Astrocyte (in vitro differentiated cells and primary cell): ENCODE measurements around the gene LRMDA. TPM values are rescaled to one million over a fixed set of nuclear protein-coding genes. Genes with fewer than 3 reads are reported as not detected.

Experiments
- DNase-seq: peaks from one replicate; pipeline ENCODE4 v3.0.0-alpha.2; 2010; ENCODE audit warnings: low read depth
- FAIRE-seq: peaks from 2 replicates; lab custom pipeline; 2011; peaks lifted over from hg19 to GRCh38; lab: Jason Lieb, UNC
- H2AFZ ChIP-seq: 2 replicates; pipeline ENCODE4 v1.6.0; 2012; ENCODE audit warnings: low read depth, low read length, inconsistent platforms
- H3K27ac ChIP-seq: 2 replicates; pipeline ENCODE4 v1.5.1; 2011; ENCODE audit warnings: low read depth, low read length, inconsistent platforms
- H3K27me3 ChIP-seq: 2 replicates; pipeline ENCODE4 v1.6.0; 2011; ENCODE audit warnings: low read length, inconsistent platforms; ENCODE audit not compliant: insufficient read depth
- H3K36me3 ChIP-seq: 2 replicates; pipeline ENCODE4 v1.5.1; 2011; ENCODE audit warnings: low read length, inconsistent platforms; ENCODE audit not compliant: insufficient read depth
- H3K4me1 ChIP-seq: 2 replicates; pipeline ENCODE4 v1.5.1; 2011; ENCODE audit warnings: low read length, inconsistent platforms; ENCODE audit not compliant: insufficient read depth
- H3K4me2 ChIP-seq: 2 replicates; pipeline ENCODE4 v1.6.0; 2012; ENCODE audit warnings: low read length, inconsistent platforms
- H3K4me3 ChIP-seq: 2 replicates; pipeline ENCODE4 v1.5.1; 2011; ENCODE audit warnings: low read depth, mild to moderate bottlenecking, low read length, inconsistent platforms; ENCODE audit not compliant: insufficient read depth
- H3K79me2 ChIP-seq: 2 replicates; pipeline ENCODE4 v1.6.0; 2012; ENCODE audit warnings: mild to moderate bottlenecking, low read length, inconsistent platforms; ENCODE audit not compliant: insufficient read depth
- H3K9ac ChIP-seq: 2 replicates; pipeline ENCODE4 v1.6.0; 2012; ENCODE audit warnings: mild to moderate bottlenecking, low read length, inconsistent platforms
- H3K9me3 ChIP-seq: 2 replicates; pipeline ENCODE4 v1.5.1; 2012; ENCODE audit warnings: low read depth, mild to moderate bottlenecking, low read length, inconsistent platforms; ENCODE audit not compliant: insufficient read depth
- H4K20me1 ChIP-seq: 2 replicates; pipeline ENCODE4 v1.6.0; 2012; ENCODE audit warnings: low read length, inconsistent platforms; ENCODE audit not compliant: insufficient read depth
- H3K27ac Mint-ChIP-seq: one replicate; pipeline ENCODE4 v1.8.0; 2021; ENCODE audit warnings: mild to moderate bottlenecking, mixed read lengths; ENCODE audit not compliant: unreplicated experiment
- H3K27me3 Mint-ChIP-seq: one replicate; pipeline ENCODE4 v1.8.0; 2021; ENCODE audit warnings: low read depth, mixed read lengths; ENCODE audit not compliant: unreplicated experiment
- H3K36me3 Mint-ChIP-seq: one replicate; pipeline ENCODE4 v1.8.0; 2021; ENCODE audit warnings: low read depth, mixed read lengths; ENCODE audit not compliant: unreplicated experiment
- H3K4me1 Mint-ChIP-seq: one replicate; pipeline ENCODE4 v1.8.0; 2021; ENCODE audit warnings: low read depth, mixed read lengths; ENCODE audit not compliant: unreplicated experiment
- H3K4me3 Mint-ChIP-seq: one replicate; pipeline ENCODE4 v1.8.0; 2021; ENCODE audit warnings: mild to moderate bottlenecking, moderate library complexity, mixed read lengths; ENCODE audit not compliant: unreplicated experiment
- H3K9me3 Mint-ChIP-seq: one replicate; pipeline ENCODE4 v1.8.0; 2021; ENCODE audit warnings: mild to moderate bottlenecking, mixed read lengths; ENCODE audit not compliant: unreplicated experiment
- EZH2 ChIP-seq: IDR thresholded peaks from 2 replicates; pipeline ENCODE4 v1.6.1; 2012; ENCODE audit warnings: mild to moderate bottlenecking, low read length, inconsistent platforms; ENCODE audit not compliant: insufficient read depth
- total RNA-seq: library from RNA; stranded (reverse); gene quantifications from 2 replicates; pipeline ENCODE4 v1.2.1, GENCODE V29; 2021
- TF ChIP-seq, protein P1 (sequence below): IDR thresholded peaks from 2 replicates; pipeline ENCODE4 v1.5.1; 2011; ENCODE audit warnings: low read depth, mild to moderate bottlenecking, inconsistent platforms, low read length, moderate library complexity; ENCODE audit not compliant: insufficient read depth

LRMDA gene
- total RNA-seq, 1 donor from 2014 or later, result 2.7 TPM

DNA sequence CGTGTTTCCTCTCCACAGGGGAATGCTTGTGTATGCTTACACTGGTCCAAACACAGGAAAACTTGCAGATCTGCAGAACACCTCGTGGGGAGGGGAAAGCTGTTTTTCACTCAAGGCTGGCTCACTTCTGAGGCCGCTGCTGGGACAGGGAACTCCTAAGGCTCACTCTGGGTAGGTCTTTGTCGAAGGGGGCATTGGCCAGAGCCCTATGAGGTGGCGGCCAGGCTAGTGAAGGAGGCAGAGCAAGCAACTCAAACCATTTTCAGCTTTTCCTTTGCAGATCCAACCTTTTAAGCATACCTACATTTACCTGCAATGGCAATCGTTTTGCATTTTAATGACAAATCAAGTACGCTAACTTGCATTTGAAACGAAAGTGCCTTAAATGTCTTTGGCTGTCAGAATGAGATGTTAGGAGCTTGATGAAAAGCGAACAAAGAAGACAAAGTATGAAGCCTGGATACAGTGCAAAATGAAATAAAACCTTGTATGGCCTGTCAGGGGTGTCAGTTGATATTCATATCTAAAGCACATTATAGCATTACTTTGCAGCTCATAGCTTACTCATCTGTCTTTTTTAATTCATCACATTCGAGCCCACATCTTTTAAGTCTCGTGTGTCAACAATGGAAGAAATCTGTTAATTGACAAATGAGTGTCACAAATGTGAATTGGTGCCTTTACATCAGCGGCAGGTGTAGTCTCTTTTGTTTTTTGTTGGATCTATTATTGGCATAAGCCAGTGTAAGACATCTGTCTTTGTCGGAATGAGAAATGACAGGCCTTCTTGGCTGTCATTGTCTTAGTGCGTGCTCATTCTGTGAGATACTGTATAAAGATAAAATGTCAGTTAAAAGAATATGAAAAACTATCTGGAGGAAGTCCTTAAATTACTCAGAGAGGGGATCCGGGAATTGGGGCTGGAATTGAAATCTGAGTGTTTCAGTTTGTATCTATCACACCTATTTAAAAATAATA, 30.5 kb downstream of the LRMDA start:
- no peaks in the 10 kb centered on the region for H3K9me3 ChIP-seq
- no peaks in the 10 kb centered on the region for H3K36me3 Mint-ChIP-seq
- H3K36me3 ChIP-seq, result no peaks in the 10 kb centered on the region
- H3K4me1 Mint-ChIP-seq, result peaks cover 5% of the 10 kb centered on the region
- no peak overlapping the region for H3K4me3 Mint-ChIP-seq
- peaks cover 36% of the 10 kb centered on the region for H3K27me3 Mint-ChIP-seq
- H3K27ac ChIP-seq, result no peak overlapping the region
- no peak overlapping the region for H2AFZ ChIP-seq
- no peak for FAIRE-seq
- no peaks in the 10 kb centered on the region for H4K20me1 ChIP-seq
- no peak overlapping the region for H3K9ac ChIP-seq
- no peak overlapping the region for H3K4me2 ChIP-seq
- peaks cover 4% of the 10 kb centered on the region for H3K27me3 ChIP-seq
- no peak overlapping the region for H3K4me3 ChIP-seq
- H3K27ac Mint-ChIP-seq, result no peak overlapping the region
- H3K4me1 ChIP-seq, result peaks cover 3% of the 10 kb centered on the region
- TF ChIP-seq EZH2, result no peak
- TF ChIP-seq, protein P1, sequence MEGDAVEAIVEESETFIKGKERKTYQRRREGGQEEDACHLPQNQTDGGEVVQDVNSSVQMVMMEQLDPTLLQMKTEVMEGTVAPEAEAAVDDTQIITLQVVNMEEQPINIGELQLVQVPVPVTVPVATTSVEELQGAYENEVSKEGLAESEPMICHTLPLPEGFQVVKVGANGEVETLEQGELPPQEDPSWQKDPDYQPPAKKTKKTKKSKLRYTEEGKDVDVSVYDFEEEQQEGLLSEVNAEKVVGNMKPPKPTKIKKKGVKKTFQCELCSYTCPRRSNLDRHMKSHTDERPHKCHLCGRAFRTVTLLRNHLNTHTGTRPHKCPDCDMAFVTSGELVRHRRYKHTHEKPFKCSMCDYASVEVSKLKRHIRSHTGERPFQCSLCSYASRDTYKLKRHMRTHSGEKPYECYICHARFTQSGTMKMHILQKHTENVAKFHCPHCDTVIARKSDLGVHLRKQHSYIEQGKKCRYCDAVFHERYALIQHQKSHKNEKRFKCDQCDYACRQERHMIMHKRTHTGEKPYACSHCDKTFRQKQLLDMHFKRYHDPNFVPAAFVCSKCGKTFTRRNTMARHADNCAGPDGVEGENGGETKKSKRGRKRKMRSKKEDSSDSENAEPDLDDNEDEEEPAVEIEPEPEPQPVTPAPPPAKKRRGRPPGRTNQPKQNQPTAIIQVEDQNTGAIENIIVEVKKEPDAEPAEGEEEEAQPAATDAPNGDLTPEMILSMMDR, result no peak
- no peak for DNase-seq
- H3K79me2 ChIP-seq, result no peaks in the 10 kb centered on the region
- no peaks in the 10 kb centered on the region for H3K9me3 Mint-ChIP-seq

DNA sequence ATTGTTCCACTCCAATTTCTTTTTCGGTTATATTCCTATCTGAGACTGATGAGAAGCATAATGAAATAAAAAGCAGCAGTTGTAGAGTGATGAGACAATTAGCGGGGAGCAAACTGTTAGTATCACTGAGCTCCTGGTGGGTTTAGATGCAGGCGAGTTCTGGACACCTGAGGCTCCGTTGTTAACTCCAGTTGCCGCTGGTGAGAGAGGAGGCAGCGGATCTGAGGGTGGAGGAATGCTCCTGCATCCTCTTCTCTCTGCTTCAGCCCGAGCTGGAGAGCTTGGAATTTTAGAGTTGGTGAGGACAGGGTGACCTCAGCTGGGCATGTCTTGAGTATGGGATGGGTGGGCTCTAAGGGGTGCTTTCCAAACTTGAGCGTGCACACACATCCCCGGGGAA, 31.4 kb downstream of the LRMDA start:
- H3K9me3 Mint-ChIP-seq, result no peaks in the 10 kb centered on the region

More for the DNA sequence above, 31.4 kb downstream of the LRMDA start:
- H3K4me1 Mint-ChIP-seq, result peaks cover 5% of the 10 kb centered on the region
- H3K27ac Mint-ChIP-seq, result no peak overlapping the region
- TF ChIP-seq, protein P1, result no peak
- no peak for TF ChIP-seq EZH2
- H3K9me3 ChIP-seq, result no peaks in the 10 kb centered on the region
- H3K79me2 ChIP-seq, result no peaks in the 10 kb centered on the region
- peaks cover 28% of the 10 kb centered on the region for H3K27me3 Mint-ChIP-seq
- H3K27ac ChIP-seq, result no peak overlapping the region
- DNase-seq, result no peak
- H4K20me1 ChIP-seq, result no peaks in the 10 kb centered on the region
- H2AFZ ChIP-seq, result no peak overlapping the region
- no peak overlapping the region for H3K4me3 ChIP-seq
- H3K27me3 ChIP-seq, result peaks cover 2% of the 10 kb centered on the region
- peaks cover 3% of the 10 kb centered on the region for H3K4me1 ChIP-seq
- no peaks in the 10 kb centered on the region for H3K36me3 ChIP-seq
- H3K9ac ChIP-seq, result no peak overlapping the region
- no peak overlapping the region for H3K4me2 ChIP-seq
- H3K4me3 Mint-ChIP-seq, result no peak overlapping the region
- FAIRE-seq, result no peak
- H3K36me3 Mint-ChIP-seq, result no peaks in the 10 kb centered on the region
